SU-DHL-6 (cell line): ENCODE data around the gene SLC28A3.

ENCODE experiments used
- CTCF ChIP-seq: fragments of 200-600 bp; sonication (generic); IDR thresholded peaks from one replicate; pipeline ENCODE4 v1.5.1; 2017; ENCODE audit warnings: antibody characterized with exemption, mild to moderate bottlenecking, low read length, moderate library complexity; ENCODE audit not compliant: insufficient read depth, poor library complexity, severe bottlenecking
- EZH2phosphoT487 ChIP-seq: fragments of 200-600 bp; sonication (generic), shearing (Covaris generic); conservative IDR thresholded peaks from 2 replicates; pipeline ENCODE4 v1.6.1; 2018; ENCODE audit warnings: mild to moderate bottlenecking, antibody characterized with exemption, low read length, moderate library complexity, mixed read lengths

- TF ChIP-seq EZH2phosphoT487, result no peak
- no peak for TF ChIP-seq CTCF
Measured at GRCh38 chr9:84337252-84337651, 3.3 kb downstream of the SLC28A3 start.
